Stomach (tissue), 9 donors: ENCODE measurements around the gene CACNA1H. TPM values are rescaled to one million over a fixed set of nuclear protein-coding genes. Genes with fewer than 3 reads are reported as not detected.

ENCODE experiments used
- DNase-seq, 2 donors: peaks; one replicate each; pipeline versions ENCODE4 v3.0.0 to v3.0.0-alpha.2; 2013 to 2019
- H3K27ac ChIP-seq, 5 donors: fragments of 200-600 bp in 4 of 5; sonication (generic) in 4 of 5; one replicate each; pipeline ENCODE4 v1.5.1; 2013 to 2019; ENCODE audit warnings: mild to moderate bottlenecking in 1 of 5, moderate library complexity in 1 of 5
- H3K27me3 ChIP-seq, 3 donors: fragments of 200-600 bp; sonication (generic); one replicate each; pipeline ENCODE4 v1.5.1; 2017 to 2019; ENCODE audit warnings: mixed run types in 1 of 3
- H3K36me3 ChIP-seq, 4 donors: fragments of 200-600 bp; sonication (generic); 1 replicate in 3 of 4; 2 replicates in 1 of 4; pipeline ENCODE4 v1.5.1; 2016 to 2019
- H3K4me1 ChIP-seq, 4 donors: fragments of 200-600 bp; sonication (generic); one replicate each; pipeline ENCODE4 v1.5.1; 2016 to 2019
- H3K4me3 ChIP-seq, 4 donors: fragments of 200-600 bp; sonication (generic) in 3 of 4; one replicate each; pipeline ENCODE4 v1.5.1; 2016 to 2019; ENCODE audit warnings: mild to moderate bottlenecking in 1 of 4
- H3K9me3 ChIP-seq, 4 donors: fragments of 200-600 bp; sonication (generic); one replicate each; pipeline ENCODE4 v1.5.1; 2016 to 2019
- CTCF ChIP-seq, 7 experiments: fragments of 450-650 bp in 4 of 7; fragments of 200-600 bp in 3 of 7; sonication (generic) in 3 of 7; IDR thresholded peaks; one replicate each; pipeline ENCODE4 v1.5.1; 2016 to 2019; ENCODE audit warnings: antibody characterized with exemption in 7 of 7, control low read depth in 2 of 7, mild to moderate bottlenecking in 1 of 7
- EP300 ChIP-seq: sonication (generic); formaldehyde crosslinking; IDR thresholded peaks from one replicate; pipeline ENCODE4 v1.6.1; 2017; ENCODE audit warnings: antibody characterized with exemption
- POLR2A ChIP-seq, 4 donors: fragments of 450-650 bp; IDR thresholded peaks; one replicate each; pipeline ENCODE4 v1.6.1; 2016; ENCODE audit warnings: antibody characterized with exemption in 4 of 4, control low read depth in 2 of 4, mild to moderate bottlenecking in 1 of 4, moderate library complexity in 1 of 4
- POLR2AphosphoS5 ChIP-seq, 3 donors: sonication (generic); formaldehyde crosslinking; IDR thresholded peaks; one replicate each; pipeline ENCODE4 v1.6.1; 2016; ENCODE audit warnings: antibody characterized with exemption in 3 of 3
- WGBS, 5 donors: extraction: QIAGEN DNeasy Blood & Tissue Kit in 3 of 5; methylation state at CpG; one replicate each; pipeline versions ENCODE4 v1.1.5 to v1.1.7; 2013 to 2018; 5-methylcytosine and 5-hydroxymethylcytosine counted together
- intact Hi-C: fragments of 100-400 bp; cut with DNase I; formaldehyde crosslinking; loops from one replicate; pipeline ENCODE4 v1.15.1; 2023; ENCODE audit warnings: low total_unique reads
- polyA plus RNA-seq, 3 donors: library from polyadenylated mRNA; stranded (reverse); fragments of 200-250 nt; gene quantifications; one replicate each; pipeline ENCODE4 v1.2.3, GENCODE V29; 2013
- total RNA-seq, 5 donors: library from RNA; depleted of rRNA; stranded (reverse); fragments of >200 nt; gene quantifications; one replicate each; pipeline versions ENCODE4 v1.1.0 to v1.2.3, GENCODE V29; 2014 to 2016
- donor health status: healthy with polysubstance abuse.
- donor health status: Bipolar disorder and iron deficiency.
- donor health status: healthy.

Gene CACNA1H
- total and polyA plus RNA-seq, 8 donors = 1.5 to 49.6 (median 19.6) TPM

- DNase-seq = no peak
- TF ChIP-seq CTCF (IDR thresholded peaks at IDR 0.05) (no peak), EP300 (no peak)
- Histone ChIP-seq H3K36me3 (no peaks in the 10 kb centered on the region), H3K4me1 (peaks cover 32 to 86% (median 52%) of the 10 kb centered on the region in 4 donors), H3K27ac (peak overlapping the region in 3 of 5 donors; percentile 33 to 88 (median 56)), H3K4me3 (no peak overlapping the region), H3K27me3 (peaks cover 0 to 55% (median 40%) of the 10 kb centered on the region in 3 donors), H3K9me3 (no peaks in the 10 kb centered on the region)
- WGBS, 5 donors = 66 to 86% (median 78%) methylated on average over 25 to 38 of the region's 38 CpGs
- intact Hi-C loops = no loop called here
Measured at GRCh38 chr16:1162701-1163566, 10.0 kb downstream of the CACNA1H start.

- 58 to 76% (median 74%) methylated on average over 14 to 19 of the region's 19 CpGs for WGBS, 5 donors
- no peak overlapping the region for H3K4me3 ChIP-seq
- H3K36me3 ChIP-seq = no peaks in the 10 kb centered on the region
- intact Hi-C loops = no loop called here
- no peaks in the 10 kb centered on the region for H3K9me3 ChIP-seq
- peaks cover 33 to 86% (median 55%) of the 10 kb centered on the region in 4 donors for H3K4me1 ChIP-seq
- peaks cover 0 to 51% (median 34%) of the 10 kb centered on the region in 3 donors for H3K27me3 ChIP-seq
- H3K27ac ChIP-seq = peak overlapping the region in 3 of 5 donors; percentile 33 to 88 (median 56)
- TF ChIP-seq POLR2AphosphoS5 (IDR thresholded peaks at IDR 0.05) (no peak), EP300 (no peak), CTCF (IDR thresholded peaks at IDR 0.05) (no peak), POLR2A (IDR thresholded peaks at IDR 0.05) (no peak)
- no peak for DNase-seq
Measured at GRCh38 chr16:1163567-1164055, 10.7 kb downstream of the CACNA1H start.

GRCh38 chr16:1164382-1164781 lies 11.5 kb downstream of the CACNA1H start:
- DNase-seq = no peak
- Histone ChIP-seq H3K27ac (peak overlapping the region in 2 of 5 donors; percentile 12 to 88), H3K36me3 (no peaks in the 10 kb centered on the region), H3K9me3 (no peaks in the 10 kb centered on the region), H3K27me3 (peaks cover 0 to 49% (median 27%) of the 10 kb centered on the region in 3 donors), H3K4me3 (no peak overlapping the region), H3K4me1 (peaks cover 29 to 86% (median 55%) of the 10 kb centered on the region in 4 donors)
- 86 to 92% (median 89%) methylated on average over 8 to 14 of the region's 14 CpGs for WGBS, 5 donors
- no peak for TF ChIP-seq EP300
- TF ChIP-seq POLR2AphosphoS5 (IDR thresholded peaks at IDR 0.05) = no peak
- no peak for TF ChIP-seq CTCF (IDR thresholded peaks at IDR 0.05)
- no peak for TF ChIP-seq POLR2A (IDR thresholded peaks at IDR 0.05)
- intact Hi-C loops = no loop called here

- Histone ChIP-seq H3K9me3 (no peaks in the 10 kb centered on the region), H3K4me1 (peaks cover 27 to 86% (median 55%) of the 10 kb centered on the region in 4 donors), H3K36me3 (no peaks in the 10 kb centered on the region), H3K4me3 (no peak overlapping the region), H3K27ac (peak overlapping the region in 2 of 5 donors; percentile 12 to 86), H3K27me3 (peaks cover 0 to 49% (median 21%) of the 10 kb centered on the region in 3 donors)
- intact Hi-C loops = no loop called here
- TF ChIP-seq CTCF (IDR thresholded peaks at IDR 0.05) = no peak
- no peak for TF ChIP-seq POLR2A (IDR thresholded peaks at IDR 0.05)
- no peak for TF ChIP-seq POLR2AphosphoS5 (IDR thresholded peaks at IDR 0.05)
- no peak for TF ChIP-seq EP300
- DNase-seq = no peak
- 88 to 92% (median 89%) methylated on average over 17 of the region's 17 CpGs for WGBS, 5 donors
Measured at GRCh38 chr16:1164975-1165374, 12.1 kb downstream of the CACNA1H start.
